Right atrium auricular region (tissue), 2 donors: ENCODE measurements around the gene CD22. TPM values are rescaled to one million over a fixed set of nuclear protein-coding genes. Genes with fewer than 3 reads are reported as not detected.
"Not testable (repeated sequence)": the region's sequence is repeated elsewhere in the genome, so short reads cannot be mapped to it uniquely, and the experiment has no call there.

Experiments
- DNase-seq: peaks from one replicate; pipeline ENCODE4 v3.0.0-alpha.2; 2019; ENCODE audit warnings: low spot score
- H3K27ac ChIP-seq, 2 donors: fragments of 200-600 bp; sonication (generic); 1 replicate in 1 of 2; 2 replicates in 1 of 2; pipeline ENCODE4 v1.5.1; 2016 to 2019
- H3K27me3 ChIP-seq, 2 donors: fragments of 200-600 bp; sonication (generic); one replicate each; pipeline versions ENCODE4 v1.5.1 to v1.6.0; 2017 to 2019
- H3K36me3 ChIP-seq: fragments of 200-600 bp; sonication (generic); one replicate; pipeline ENCODE4 v1.5.1; 2016
- H3K4me1 ChIP-seq, 2 donors: fragments of 200-600 bp; sonication (generic); one replicate each; pipeline versions ENCODE4 v1.5.1 to v1.6.0; 2017 to 2019
- H3K4me3 ChIP-seq, 2 donors: fragments of 200-600 bp; sonication (generic); 1 replicate in 1 of 2; 2 replicates in 1 of 2; pipeline ENCODE4 v1.5.1; 2017 to 2019; ENCODE audit warnings: mild to moderate bottlenecking in 1 of 2, moderate library complexity in 1 of 2
- H3K9me3 ChIP-seq, 2 donors: fragments of 200-600 bp; sonication (generic); one replicate each; pipeline ENCODE4 v1.5.1; 2019
- total RNA-seq, 2 donors: library from RNA; depleted of rRNA; stranded (reverse); fragments of >200 nt; gene quantifications; one replicate each; pipeline ENCODE4 v1.1.0, GENCODE V29; 2016
- TF ChIP-seq, protein P1 (sequence below), 2 donors: fragments of 200-600 bp; sonication (generic); IDR thresholded peaks; one replicate each; pipeline ENCODE4 v1.5.1; 2019; ENCODE audit warnings: antibody characterized with exemption in 2 of 2

CD22 gene
- total RNA-seq, 2 donors from 2014 or later = 1.4 TPM; not detected in 1

- no peak overlapping the region for H3K27ac ChIP-seq
- H3K9me3 ChIP-seq = no peaks in the 10 kb centered on the region
- TF ChIP-seq, protein P1, sequence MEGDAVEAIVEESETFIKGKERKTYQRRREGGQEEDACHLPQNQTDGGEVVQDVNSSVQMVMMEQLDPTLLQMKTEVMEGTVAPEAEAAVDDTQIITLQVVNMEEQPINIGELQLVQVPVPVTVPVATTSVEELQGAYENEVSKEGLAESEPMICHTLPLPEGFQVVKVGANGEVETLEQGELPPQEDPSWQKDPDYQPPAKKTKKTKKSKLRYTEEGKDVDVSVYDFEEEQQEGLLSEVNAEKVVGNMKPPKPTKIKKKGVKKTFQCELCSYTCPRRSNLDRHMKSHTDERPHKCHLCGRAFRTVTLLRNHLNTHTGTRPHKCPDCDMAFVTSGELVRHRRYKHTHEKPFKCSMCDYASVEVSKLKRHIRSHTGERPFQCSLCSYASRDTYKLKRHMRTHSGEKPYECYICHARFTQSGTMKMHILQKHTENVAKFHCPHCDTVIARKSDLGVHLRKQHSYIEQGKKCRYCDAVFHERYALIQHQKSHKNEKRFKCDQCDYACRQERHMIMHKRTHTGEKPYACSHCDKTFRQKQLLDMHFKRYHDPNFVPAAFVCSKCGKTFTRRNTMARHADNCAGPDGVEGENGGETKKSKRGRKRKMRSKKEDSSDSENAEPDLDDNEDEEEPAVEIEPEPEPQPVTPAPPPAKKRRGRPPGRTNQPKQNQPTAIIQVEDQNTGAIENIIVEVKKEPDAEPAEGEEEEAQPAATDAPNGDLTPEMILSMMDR (IDR thresholded peaks at IDR 0.05) = no peak
- no peak for DNase-seq
- no peaks in the 10 kb centered on the region for H3K4me1 ChIP-seq
- no peaks in the 10 kb centered on the region for H3K36me3 ChIP-seq
- H3K4me3 ChIP-seq = no peak overlapping the region
- no peaks in the 10 kb centered on the region for H3K27me3 ChIP-seq
Measured at GRCh38 chr19:35369522-35369921, 40.5 kb downstream of the CD22 start.

DNA sequence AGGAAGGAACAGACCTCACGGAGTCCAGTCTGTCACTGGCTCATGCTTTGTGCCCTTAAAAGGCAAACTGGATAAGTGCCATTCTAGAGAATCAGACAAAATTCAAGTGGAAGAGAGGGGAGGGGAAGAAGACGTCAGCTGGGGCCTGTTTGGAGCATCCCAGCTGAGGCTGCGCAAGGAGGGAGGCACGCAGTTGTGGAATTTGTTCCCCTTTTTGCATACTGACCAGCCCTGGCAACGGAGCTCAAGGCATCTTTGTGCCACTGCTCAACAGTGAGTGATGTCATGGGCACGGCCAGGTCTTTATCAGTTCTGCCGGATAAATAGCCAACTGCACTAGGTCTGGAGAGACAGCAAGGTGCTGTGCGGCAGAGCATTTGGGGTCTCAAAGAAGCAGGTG lies 41.7 kb downstream of the CD22 start, which contains the start of gene GPR42:
Gene GPR42 (plus strand): TSS at position 347 of the 400 bp plus-strand sequence. CDS start 292 bp downstream, outside the sequence.
- Histone ChIP-seq H3K27me3 (no peaks in the 10 kb centered on the region), H3K4me1 (no peaks in the 10 kb centered on the region), H3K27ac (no peak within 1 kb of the TSS), H3K36me3 (no peaks in the 10 kb centered on the region), H3K9me3 (no peaks in the 10 kb centered on the region), H3K4me3 (no peak within 1 kb of the TSS)
- TF ChIP-seq, protein P1 (IDR thresholded peaks at IDR 0.05) = no peak
- DNase-seq = no peak

DNA sequence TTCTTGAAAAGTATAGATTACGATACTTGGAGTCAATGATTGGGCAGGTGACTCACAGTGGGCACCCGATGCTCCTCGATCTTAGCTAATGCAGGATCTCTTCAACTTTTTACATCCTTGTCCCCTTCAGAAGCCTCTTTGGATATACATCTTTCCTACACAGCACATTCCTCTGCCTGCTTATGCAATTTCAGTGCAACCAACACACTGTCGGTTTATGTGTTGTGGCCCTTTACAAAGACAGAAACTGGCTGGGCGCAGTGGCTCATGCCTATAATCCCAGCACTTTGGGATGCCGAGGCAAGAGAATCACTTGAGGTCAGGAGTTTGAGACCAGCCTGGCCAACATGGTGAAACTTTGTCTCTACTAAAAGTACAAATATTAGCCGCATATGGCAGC lies 44.5 kb downstream of the CD22 start:
- no peak for DNase-seq

GRCh38 chr19:35374031-35374430 lies 45.0 kb downstream of the CD22 start:
- H3K4me3 ChIP-seq, H3K9me3 ChIP-seq, H3K27ac ChIP-seq, H3K4me1 ChIP-seq, DNase-seq, H3K27me3 ChIP-seq, H3K36me3 ChIP-seq: not testable (repeated sequence)

More for the DNA sequence above, 44.5 kb downstream of the CD22 start:
- Histone ChIP-seq H3K36me3 (no peaks in the 10 kb centered on the region), H3K9me3 (no peaks in the 10 kb centered on the region), H3K27me3 (no peaks in the 10 kb centered on the region), H3K27ac (no peak overlapping the region), H3K4me1 (no peaks in the 10 kb centered on the region), H3K4me3 (no peak overlapping the region)
- TF ChIP-seq, protein P1 (IDR thresholded peaks at IDR 0.05) = no peak

DNA sequence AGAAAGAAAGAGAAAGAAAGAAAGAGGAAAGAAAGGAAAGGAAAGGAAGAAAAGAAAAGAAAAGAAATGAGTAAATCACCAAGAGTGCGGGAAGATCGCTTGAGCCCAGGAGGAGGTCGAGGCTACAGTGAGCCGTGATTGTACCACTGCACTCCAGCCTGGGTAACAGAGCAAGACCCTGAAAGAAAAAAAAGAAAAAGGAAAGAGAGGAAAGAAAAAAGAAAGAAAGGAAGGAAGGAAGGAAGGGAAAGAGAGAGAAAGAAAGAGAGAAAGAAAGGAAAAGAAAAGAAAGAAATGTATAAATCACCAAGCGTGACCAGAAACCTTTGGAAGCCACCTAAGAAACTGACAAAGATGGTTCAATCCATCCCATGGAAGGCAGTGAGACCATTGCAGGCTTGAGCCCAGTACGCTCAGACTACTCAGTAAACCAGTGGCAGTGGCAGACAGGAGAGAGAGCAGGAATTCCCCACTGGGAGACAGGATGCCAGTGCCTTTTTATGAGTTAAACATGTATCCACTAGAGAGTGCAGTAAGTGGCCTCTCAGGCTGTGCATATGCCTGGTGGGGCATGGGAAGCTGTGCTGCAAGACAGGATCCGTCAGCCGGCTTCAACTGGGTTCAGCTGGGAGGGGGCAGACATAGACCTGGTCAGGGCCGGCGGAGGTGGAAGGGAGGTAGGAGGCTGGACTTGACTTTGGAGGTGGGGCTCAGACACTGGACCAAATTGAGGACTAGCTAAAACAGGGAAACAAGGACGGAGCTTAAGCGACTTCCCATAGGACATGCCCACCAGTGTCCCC lies 46.7 kb downstream of the CD22 start:
- Histone ChIP-seq H3K4me3 (no peak overlapping the region), H3K36me3 (no peaks in the 10 kb centered on the region), H3K9me3 (no peaks in the 10 kb centered on the region), H3K27ac (no peak overlapping the region), H3K4me1 (no peaks in the 10 kb centered on the region), H3K27me3 (no peaks in the 10 kb centered on the region)
- TF ChIP-seq, protein P1 (IDR thresholded peaks at IDR 0.05) = no peak
- DNase-seq = no peak

DNA sequence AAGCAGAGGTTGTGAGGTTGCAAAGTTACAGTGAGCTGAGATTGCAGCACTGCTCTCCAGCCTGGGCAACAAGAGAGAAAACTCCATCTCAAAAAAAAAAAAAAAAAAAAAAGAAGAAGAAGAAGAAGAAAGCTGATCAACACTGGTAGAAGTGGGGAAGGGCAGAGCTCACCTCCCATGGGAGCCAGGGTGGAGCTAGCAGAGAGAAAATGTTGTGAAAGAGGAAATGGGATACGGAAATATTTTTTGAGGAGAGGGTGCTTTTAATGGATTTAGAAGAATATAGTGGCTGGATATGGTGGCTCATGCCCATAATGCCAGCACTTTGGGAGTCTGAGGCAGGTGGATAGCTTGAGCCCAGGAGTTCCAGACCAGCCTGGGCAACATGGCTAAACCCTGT lies 48.7 kb downstream of the CD22 start:
- no peak for DNase-seq

More for the DNA sequence above, 48.7 kb downstream of the CD22 start:
- TF ChIP-seq, protein P1 (IDR thresholded peaks at IDR 0.05) = no peak
- Histone ChIP-seq H3K27ac (no peak overlapping the region), H3K4me1 (no peaks in the 10 kb centered on the region), H3K9me3 (no peaks in the 10 kb centered on the region), H3K4me3 (no peak overlapping the region), H3K36me3 (no peaks in the 10 kb centered on the region), H3K27me3 (no peaks in the 10 kb centered on the region)
